Measurements from ENCODE around the gene OR4K1.

OR4K1 gene

DNA sequence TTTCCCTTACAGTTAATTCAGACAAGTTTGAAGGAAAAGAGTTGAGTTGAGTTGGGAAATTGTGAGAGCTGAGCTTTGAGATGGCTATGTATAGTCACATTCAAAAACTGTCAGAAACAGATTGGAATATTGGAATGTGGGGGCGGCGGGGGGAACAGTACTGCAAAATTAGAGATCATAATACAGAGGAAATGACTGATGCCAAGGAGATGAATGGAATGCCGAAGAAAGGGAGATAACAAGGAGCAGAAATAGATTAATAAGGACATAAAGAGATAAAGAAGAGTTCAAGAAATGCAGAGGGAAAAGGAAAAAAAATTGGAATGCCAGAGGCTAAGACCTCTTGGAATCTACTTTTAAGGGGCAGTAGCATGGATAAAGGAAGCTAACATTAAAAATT, 13.5 kb upstream of the OR4K1 start:
- Histone ChIP-seq H3K4me3 (ENCODE audit: low read depth, low read length) (no peak overlapping the region), H3K4me1 (no peaks in the 10 kb centered on the region)

DNA sequence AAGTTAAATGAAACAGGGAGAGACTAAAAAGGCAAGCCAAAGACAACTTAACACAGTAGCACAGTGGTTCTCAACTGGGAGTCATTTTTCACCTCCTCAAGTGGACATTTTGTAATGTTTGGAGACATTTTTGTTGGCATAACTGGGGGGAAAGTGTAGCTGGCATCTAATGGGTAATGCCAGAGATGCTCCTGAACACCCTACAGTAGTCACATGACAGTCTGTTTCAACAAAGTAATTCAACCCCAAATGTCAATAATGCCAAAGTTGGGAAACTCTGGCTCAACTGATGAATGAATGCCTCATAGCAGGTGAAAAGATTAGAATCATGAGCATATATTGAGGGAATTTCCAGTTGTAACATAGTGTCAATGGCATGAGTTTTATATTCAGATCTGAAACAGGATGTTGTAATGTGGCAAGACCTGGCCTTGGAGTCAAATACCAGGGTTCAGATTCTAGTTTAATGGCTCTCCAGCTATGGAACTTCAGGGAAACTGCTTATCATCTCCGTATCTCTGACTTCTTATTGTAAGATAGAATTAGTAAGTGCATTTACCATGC, 12.7 kb upstream of the OR4K1 start:
- Histone ChIP-seq H3K9me3 (no peaks in the 10 kb centered on the region), H3K4me1 (no peaks in the 10 kb centered on the region), H3K36me3 (no peaks in the 10 kb centered on the region), H3K4me3 (ENCODE audit: low read depth, low read length) (no peak overlapping the region), H3K27me3 (no peaks in the 10 kb centered on the region)
- DNase-seq = no peak
- no peak for TF ChIP-seq CTCF (IDR thresholded peaks at IDR 0.05; ENCODE audit: low read depth, low read length)

More for the DNA sequence above, 13.5 kb upstream of the OR4K1 start:
- no peaks in the 10 kb centered on the region for H3K27me3 ChIP-seq
- no peak for TF ChIP-seq CTCF (IDR thresholded peaks at IDR 0.05; ENCODE audit: low read depth, low read length)
- DNase-seq = no peak
- no peaks in the 10 kb centered on the region for H3K9me3 ChIP-seq
- H3K36me3 ChIP-seq = no peaks in the 10 kb centered on the region

DNA sequence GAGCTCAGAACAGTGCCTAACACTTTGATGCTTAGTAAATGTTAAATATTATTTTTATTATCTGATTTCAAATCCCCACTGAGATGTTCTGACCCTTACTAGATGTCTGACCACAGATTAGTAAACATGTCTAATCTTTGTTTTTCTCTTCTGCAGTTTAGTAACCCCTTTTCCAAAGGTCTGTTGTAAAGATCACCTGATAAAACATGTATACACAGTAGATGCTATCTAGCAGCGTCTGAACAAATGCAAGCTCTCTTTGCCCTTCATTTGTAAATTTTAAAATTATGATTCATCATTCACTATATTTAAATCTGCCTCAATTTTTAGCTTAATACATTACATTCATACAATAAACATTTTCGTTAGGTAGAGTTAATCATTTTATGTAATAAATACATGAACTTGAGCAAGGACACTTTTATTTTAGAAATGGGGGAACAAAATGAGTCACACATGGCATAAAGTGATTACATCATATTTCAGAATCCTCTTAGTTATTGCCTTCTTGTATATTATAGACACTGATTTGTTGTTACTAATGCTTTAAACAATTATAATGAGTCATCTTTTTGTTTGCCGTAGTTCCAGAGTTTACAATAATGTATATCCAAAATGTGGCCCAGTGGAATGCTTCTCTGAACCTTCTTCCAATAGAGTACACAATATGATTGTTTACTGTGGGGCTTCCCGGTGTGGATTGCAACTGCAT, 12.0 kb upstream of the OR4K1 start:
- H3K9me3 ChIP-seq = no peaks in the 10 kb centered on the region
- TF ChIP-seq CTCF (IDR thresholded peaks at IDR 0.05; ENCODE audit: low read depth, low read length) = no peak
- H3K4me1 ChIP-seq = no peaks in the 10 kb centered on the region
- H3K36me3 ChIP-seq = no peaks in the 10 kb centered on the region
- no peak for DNase-seq
- H3K27me3 ChIP-seq = no peaks in the 10 kb centered on the region
- no peak overlapping the region for H3K4me3 ChIP-seq (ENCODE audit: low read depth, low read length)

GRCh38 chr14:19920021-19920657, 10.6 kb upstream of the OR4K1 start, which contains the start of gene OR4K5:
Gene OR4K5, plus strand, starts transcription at chr14:19920607. Its CDS starts 0 bp downstream, at chr14:19920607.
- Histone ChIP-seq H3K27me3 (no peaks in the 10 kb centered on the region), H3K36me3 (no peaks in the 10 kb centered on the region), H3K9me3 (no peaks in the 10 kb centered on the region), H3K4me3 (ENCODE audit: low read depth, low read length) (no peak within 1 kb of the TSS), H3K4me1 (no peaks in the 10 kb centered on the region)
- no peak for TF ChIP-seq CTCF (IDR thresholded peaks at IDR 0.05; ENCODE audit: low read depth, low read length)
- no peak for DNase-seq

DNA sequence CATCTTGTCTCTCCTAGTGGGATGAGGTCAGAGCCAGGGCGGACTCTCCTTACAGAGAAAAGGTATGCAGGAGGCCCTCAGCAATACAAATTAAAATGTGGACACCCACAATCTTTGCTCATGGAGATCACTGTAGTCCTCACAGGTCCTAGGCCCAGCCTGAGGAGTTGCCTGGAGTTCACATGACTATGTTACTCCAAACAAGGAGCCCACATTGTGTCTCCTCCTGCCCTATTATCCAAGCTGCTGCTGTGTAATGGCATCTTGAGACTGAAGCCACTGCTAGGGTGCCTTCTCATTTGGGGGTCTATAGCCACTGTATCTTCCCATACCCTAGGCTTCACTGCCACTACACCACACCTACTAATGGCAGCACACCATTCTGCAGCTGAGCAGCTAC, 11.0 kb downstream of the OR4K1 start:
- Histone ChIP-seq H3K4me3 (ENCODE audit: low read depth, low read length) (no peak overlapping the region), H3K27me3 (no peaks in the 10 kb centered on the region), H3K36me3 (no peaks in the 10 kb centered on the region), H3K9me3 (no peaks in the 10 kb centered on the region), H3K4me1 (no peaks in the 10 kb centered on the region)
- DNase-seq = no peak
- no peak for TF ChIP-seq CTCF (IDR thresholded peaks at IDR 0.05; ENCODE audit: low read depth, low read length)

All from BE2C (cell line).